ENCODE data around the gene HOXA11.

HOXA11 gene

GRCh38 chr7:27158436-27159265, 26.4 kb downstream of the HOXA11 start:
- no peak for DNase-seq (ENCODE audit: low spot score)

DNA sequence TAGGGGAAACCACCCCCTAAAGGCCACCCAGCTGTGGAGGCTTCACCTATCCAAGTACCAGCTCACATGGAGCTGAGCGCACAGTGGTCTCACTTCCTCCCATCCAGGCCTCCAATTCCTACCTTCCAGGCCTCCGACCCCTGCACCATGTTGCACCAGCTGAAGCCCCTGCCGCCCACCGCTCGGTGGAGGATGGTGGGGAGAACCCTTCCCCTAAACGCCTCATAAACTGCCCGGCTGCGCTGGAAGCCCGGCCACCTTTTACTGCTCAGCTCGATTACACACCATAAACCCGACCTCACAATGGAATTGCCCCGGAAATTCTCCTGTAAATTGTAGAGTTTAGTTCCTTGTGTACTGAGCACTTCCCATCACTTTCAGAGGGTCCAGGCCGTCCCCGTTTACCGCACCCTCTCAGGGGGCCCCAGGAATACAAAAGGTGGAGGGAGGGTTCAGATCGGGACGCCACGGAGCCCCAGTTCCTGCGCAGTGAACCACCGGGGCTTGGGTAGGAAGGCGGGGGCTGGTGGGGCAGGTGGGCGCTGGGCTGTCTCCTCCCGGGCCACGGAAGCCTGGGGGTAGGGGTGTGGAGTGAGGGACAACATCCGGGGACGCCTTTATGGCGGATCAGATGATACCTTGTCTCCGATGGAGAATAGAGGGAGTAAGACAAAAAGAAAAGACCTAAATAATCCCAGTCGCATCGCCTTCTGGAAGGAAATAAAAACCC, 27.2 kb downstream of the HOXA11 start:
- DNase-seq (ENCODE audit: low spot score): no peak

DNA sequence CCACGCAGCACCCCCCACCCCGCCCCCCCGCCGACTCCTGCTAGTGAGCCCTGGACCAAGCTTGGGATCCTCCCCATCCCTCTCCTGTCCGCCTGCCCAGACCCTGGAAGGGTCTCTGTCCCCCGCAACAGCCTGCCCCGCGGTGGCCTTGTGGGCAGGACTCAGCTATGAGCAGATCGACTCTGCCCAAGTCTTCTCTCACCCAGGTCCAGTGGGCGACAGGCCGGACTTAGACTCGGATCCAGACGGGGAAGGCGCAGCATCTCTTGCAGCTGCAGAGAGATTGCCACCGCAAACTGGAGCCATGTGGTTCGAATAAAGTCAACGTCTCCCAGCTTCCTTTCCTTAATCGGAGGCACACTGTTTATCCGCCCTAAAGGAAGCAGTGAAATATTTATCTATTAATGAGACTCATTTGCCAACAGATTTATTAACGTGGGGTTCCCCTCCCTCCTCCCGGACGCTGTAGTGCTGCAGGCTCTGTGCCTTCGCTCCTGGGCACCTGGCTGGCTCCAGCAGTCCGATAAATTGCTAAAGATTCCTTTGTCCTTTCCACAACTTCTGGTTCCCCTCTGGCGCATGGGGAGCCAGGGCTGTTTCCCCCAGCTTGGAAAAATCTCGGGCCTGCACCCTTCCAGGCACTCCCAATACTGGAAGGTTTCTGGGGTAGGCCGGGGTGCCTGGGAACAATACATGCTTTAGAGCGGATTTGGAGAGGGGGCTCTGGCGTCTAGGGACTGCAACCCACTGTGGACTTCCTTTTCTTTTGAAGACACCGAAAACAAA, 27.9 kb downstream of the HOXA11 start:
- no peak for DNase-seq (ENCODE audit: low spot score)

DNA sequence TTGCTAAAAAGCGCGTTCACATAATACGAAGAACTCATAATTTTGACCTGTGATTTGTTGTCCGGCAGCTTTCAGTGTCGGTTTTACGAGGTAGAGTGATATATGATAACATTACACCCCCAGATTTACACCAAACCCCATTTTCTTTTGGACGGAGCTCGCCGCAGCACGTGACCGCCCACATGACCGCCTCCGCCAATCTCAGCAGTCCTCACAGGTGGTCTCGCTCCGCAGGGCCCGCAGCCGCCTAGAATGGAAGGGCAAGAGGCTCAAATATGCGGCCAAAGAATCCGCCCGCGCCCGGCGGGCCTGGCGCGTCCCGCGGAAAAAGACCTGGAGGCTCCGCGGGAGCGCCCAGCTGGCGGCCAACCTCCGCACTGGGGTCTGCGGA, 28.5 kb downstream of the HOXA11 start, which contains the start of gene HOXA7:
Gene HOXA7, minus strand, starts transcription at position 168 of the 391 bp plus-strand sequence. Its CDS starts 130 bp downstream, at position 38.
- no peak for DNase-seq (ENCODE audit: low spot score)

DNA sequence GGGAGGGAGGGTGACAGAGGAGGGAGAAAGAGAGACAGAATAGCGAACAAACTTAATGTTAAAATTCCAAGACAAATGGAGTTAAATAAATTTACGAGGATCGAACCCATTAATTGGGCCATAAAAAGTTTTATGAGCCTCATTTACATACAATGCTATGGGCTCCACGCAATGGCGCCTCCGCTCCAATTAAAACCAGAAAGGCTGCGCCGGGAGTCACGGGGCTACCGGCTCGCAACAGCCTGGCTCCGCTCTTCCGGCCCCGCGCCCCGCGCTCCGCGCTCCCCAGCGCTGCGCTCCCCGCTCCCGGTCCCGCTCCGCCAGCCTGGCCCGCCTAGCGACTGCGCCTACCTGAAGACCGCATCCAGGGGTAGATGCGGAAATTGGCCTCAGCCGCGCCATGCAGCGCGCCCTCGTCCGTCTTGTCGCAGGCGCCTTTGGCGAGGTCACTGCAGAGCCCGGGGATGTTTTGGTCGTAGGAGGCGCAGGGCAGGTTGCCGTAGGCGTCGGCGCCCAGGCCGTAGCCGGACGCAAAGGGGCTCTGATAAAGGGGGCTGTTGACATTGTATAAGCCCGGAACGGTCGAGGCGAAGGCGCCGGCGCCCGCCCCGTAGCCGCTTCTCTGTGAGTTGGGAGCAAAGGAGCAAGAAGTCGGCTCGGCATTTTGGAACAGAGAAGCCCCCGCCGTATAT, 29.1 kb downstream of the HOXA11 start:
- no peak for DNase-seq (ENCODE audit: low spot score)

GRCh38 chr7:27154901-27155815, 29.9 kb downstream of the HOXA11 start:
- DNase-seq (ENCODE audit: low spot score): no peak

GRCh38 chr7:27154369-27154768, 30.7 kb downstream of the HOXA11 start:
- no peak for DNase-seq (ENCODE audit: low spot score)

GRCh38 chr7:27153526-27153925, 31.5 kb downstream of the HOXA11 start:
- DNase-seq (ENCODE audit: low spot score): no peak

GRCh38 chr7:27152816-27153442, 32.1 kb downstream of the HOXA11 start:
- DNase-seq (ENCODE audit: low spot score): no peak

DNA sequence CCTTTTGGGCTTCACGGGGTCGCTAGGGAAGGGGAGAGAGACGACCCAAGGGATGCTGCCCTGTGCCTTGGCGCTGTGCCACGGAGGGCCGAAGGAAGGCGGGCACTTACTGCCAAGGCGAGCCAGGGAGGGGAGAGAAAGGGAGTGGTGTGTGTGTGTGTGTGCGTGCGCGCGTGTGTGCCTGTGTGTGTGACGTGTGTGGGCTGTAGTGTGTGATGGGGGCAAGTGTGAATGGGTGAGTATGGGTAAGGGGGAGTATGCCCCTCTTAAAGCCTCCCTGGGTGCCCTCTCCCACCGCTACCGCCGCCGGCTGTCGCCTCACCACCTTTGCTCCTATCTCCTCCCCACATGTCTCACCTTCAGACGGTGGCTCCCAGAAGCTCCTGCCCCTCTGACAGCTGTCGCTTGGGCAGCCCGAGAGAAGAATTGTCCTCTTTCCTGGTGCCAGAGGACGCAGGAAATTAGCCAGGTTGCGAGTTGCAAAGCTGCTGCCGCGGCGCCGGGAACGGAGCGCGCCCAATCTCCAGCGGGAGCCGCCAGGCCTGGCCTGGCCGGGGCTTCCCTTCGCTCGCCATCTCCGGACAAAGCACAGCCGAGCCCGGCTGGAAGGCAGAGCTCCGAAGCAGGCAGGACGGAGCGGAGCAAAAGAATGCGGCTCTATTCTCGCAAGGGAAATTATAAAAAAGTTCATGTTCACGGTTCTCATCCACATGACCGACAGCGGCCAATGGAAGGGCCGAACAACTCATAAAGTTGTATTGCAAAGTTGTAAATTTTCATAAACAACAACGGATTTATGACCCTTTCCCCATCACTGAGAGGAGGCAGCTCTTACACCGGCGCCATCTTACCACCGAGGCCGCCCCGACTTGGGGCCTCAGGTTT, 32.9 kb downstream of the HOXA11 start, which contains the start of gene HOXA3:
Gene HOXA3, minus strand, starts transcription at position 653 of the 885 bp plus-strand sequence. CDS start 41,943 bp downstream, outside the sequence.
- no peak for DNase-seq (ENCODE audit: low spot score)

GRCh38 chr7:27151341-27151930, 33.6 kb downstream of the HOXA11 start:
- DNase-seq (ENCODE audit: low spot score): no peak

GRCh38 chr7:27150568-27151340, 34.3 kb downstream of the HOXA11 start:
- DNase-seq (ENCODE audit: low spot score): peak; percentile 37

GRCh38 chr7:27149842-27150567, 35.0 kb downstream of the HOXA11 start:
- DNase-seq (ENCODE audit: low spot score): no peak

- DNase-seq (ENCODE audit: low spot score): no peak
Observed at GRCh38 chr7:27148756-27149641, 36.0 kb downstream of the HOXA11 start.

DNA sequence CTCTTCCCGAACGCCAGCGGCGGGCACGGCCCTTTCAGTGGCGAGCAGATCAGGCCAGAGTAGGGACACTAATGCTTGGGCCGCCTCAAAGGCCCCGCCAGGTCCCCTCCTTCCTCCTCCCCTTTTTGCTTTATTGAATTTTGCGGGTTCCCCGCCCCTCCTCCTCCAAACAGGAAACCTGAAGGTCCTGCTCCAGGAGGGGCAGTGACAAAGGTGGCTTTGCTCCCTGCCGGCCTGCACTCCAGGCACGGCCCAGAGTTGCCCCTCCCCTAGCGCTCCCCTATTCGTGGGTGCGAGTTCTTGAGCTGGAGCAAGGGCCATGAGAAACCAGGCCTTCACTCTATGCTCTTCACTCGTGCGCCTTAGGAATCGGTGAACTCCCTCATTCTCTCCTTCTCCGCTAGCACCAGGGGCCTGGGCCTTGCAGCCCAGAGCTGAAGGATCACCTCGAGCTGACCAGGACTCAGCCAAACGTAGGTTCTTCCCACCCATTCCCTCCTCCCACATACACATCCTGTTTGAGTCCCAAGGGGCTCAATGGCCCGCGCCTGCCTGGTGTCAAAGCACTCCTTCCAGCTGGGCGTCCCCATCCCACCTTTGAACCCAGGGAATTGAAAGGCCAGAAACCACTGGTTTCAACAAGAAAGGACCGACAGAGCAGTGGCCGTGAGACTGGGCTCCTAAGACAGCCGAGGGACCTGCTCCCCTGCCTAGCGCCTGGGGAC, 36.8 kb downstream of the HOXA11 start:
- DNase-seq (ENCODE audit: low spot score): no peak
